Right cardiac atrium (tissue), 5 donors: ENCODE measurements around the gene BRI3BP. TPM values are rescaled to one million over a fixed set of nuclear protein-coding genes. Genes with fewer than 3 reads are reported as not detected.

Experiments
- polyA plus RNA-seq: library from polyadenylated mRNA; stranded (reverse); fragments of 200-250 nt; gene quantifications from one replicate; pipeline ENCODE4 v1.2.3, GENCODE V29; 2013
- total RNA-seq, 4 donors: library from RNA; stranded (reverse); fragmentation: NEBNext Ultra II Directional; extraction: Animal tissue kit (Norgen Biotek cat#: 25700); gene quantifications; one replicate each; pipeline ENCODE4 v1.2.1, GENCODE V29; 2021
- donor health status: healthy with polysubstance abuse.
- donor health status: DM: no; HTN: yes; CAD: no.
- donor health status: DM: no; HTN: no; CAD: no.
- donor health status: DM: no; HTN: yes; CAD: no; lungs with severe emphysema.
- donor health status: DM: yes; HTN: yes; CAD: no.

Gene BRI3BP
- total and polyA plus RNA-seq, 5 donors: 1.4 to 6.1 (median 3.9) TPM

Other genes with a start within 250 kb of the BRI3BP start
- 10 to 100 TPM; 15.7 to 22.9 (median 20.0) TPM for gene SCARB1, start 129.8 kb upstream of the BRI3BP start, total RNA-seq
- 17.0 TPM for gene SCARB1, start 129.8 kb upstream of the BRI3BP start, polyA plus RNA-seq
- gene UBC, start 79.0 kb upstream of the BRI3BP start, total RNA-seq: 1,000 to 10,000 TPM; 1,045 to 1,141 (median 1,055) TPM
- 1,140 TPM for gene UBC, start 79.0 kb upstream of the BRI3BP start, polyA plus RNA-seq
- gene DHX37, start 4.5 kb upstream of the BRI3BP start, total RNA-seq: 1 to 10 TPM; 5.8 to 9.4 (median 7.8) TPM
- 3.9 TPM for gene DHX37, start 4.5 kb upstream of the BRI3BP start, polyA plus RNA-seq
- gene AACS, start 71.8 kb downstream of the BRI3BP start, total RNA-seq: 10 to 100 TPM; 11.2 to 12.4 (median 11.7) TPM
- gene AACS, start 71.8 kb downstream of the BRI3BP start, polyA plus RNA-seq: 11.1 TPM
- 10 to 100 TPM in 3 of 4 donors, 1 to 10 TPM in 1; 8.5 to 14.3 (median 11.8) TPM for gene TMEM132B, start 192.7 kb downstream of the BRI3BP start, total RNA-seq
- 1.4 TPM for gene TMEM132B, start 192.7 kb downstream of the BRI3BP start, polyA plus RNA-seq